Psoas muscle (tissue), 8 donors: ENCODE data around the gene TRAF3IP1. TPM values are rescaled to one million over a fixed set of nuclear protein-coding genes. Genes with fewer than 3 reads are reported as not detected.

Experiments
- ATAC-seq, 4 donors: fragments of 200-7000 bp; cut with Tn5 transposase; one replicate each; pipeline ENCODE4 v1.9.1; 2020; ENCODE audit warnings: moderate library complexity in 3 of 4, mild to moderate bottlenecking in 2 of 4
- DNase-seq, 2 donors: peaks; one replicate each; pipeline ENCODE4 v3.0.0-alpha.2; 2020
- H3K27ac ChIP-seq: fragments of 200-600 bp; one replicate; pipeline ENCODE4 v1.8.0; 2022
- H3K27me3 ChIP-seq, 3 donors: fragments of 200-600 bp in 1 of 3; one replicate each; pipeline versions ENCODE4 v1.6.1 to v1.8.0; 2013 to 2022; ENCODE audit warnings: low read length in 2 of 3, mild to moderate bottlenecking in 2 of 3, moderate library complexity in 1 of 3; ENCODE audit not compliant: insufficient read depth in 3 of 3
- H3K36me3 ChIP-seq, 2 donors: fragments of 200-600 bp in 1 of 2; one replicate each; pipeline versions ENCODE4 v1.6.1 to v1.8.0; 2013 to 2022; ENCODE audit warnings: low read depth in 1 of 2, mild to moderate bottlenecking in 1 of 2, moderate library complexity in 1 of 2; ENCODE audit not compliant: insufficient read depth in 1 of 2
- H3K4me1 ChIP-seq: fragments of 200-600 bp; one replicate; pipeline ENCODE4 v1.8.0; 2022
- H3K4me3 ChIP-seq: fragments of 200-600 bp; one replicate; pipeline ENCODE4 v1.8.0; 2022; ENCODE audit warnings: mild to moderate bottlenecking
- H3K9me3 ChIP-seq: fragments of 200-600 bp; one replicate; pipeline ENCODE4 v1.8.0; 2022
- CTCF ChIP-seq: fragments of 200-600 bp; IDR thresholded peaks from one replicate; pipeline ENCODE4 v1.8.0; 2022; ENCODE audit warnings: antibody characterized with exemption
- WGBS, 3 donors: extraction: QIAGEN DNeasy Blood & Tissue Kit; methylation state at CpG; one replicate each; pipeline versions ENCODE4 v1.1.6 to v1.1.7; 2013; 5-methylcytosine and 5-hydroxymethylcytosine counted together
- intact Hi-C, 2 donors: fragments of 100-400 bp; cut with DNase I; formaldehyde crosslinking; loops; one replicate each; pipeline versions ENCODE4 v1.11.0 to v1.14.2; 2022
- polyA plus RNA-seq, 3 donors: library from polyadenylated mRNA; stranded (reverse); fragments of 200-250 nt; gene quantifications; one replicate each; pipeline ENCODE4 v1.2.3, GENCODE V29; 2013
- total RNA-seq, 4 donors: library from RNA; stranded (reverse); fragmentation: NEBNext Ultra II Directional in 2 of 4; extraction: Animal tissue kit (Norgen Biotek cat#: 25700) in 2 of 4; gene quantifications; one replicate each; pipeline versions ENCODE4 v1.2.1 to v1.2.4, GENCODE V29; 2021 to 2023
- donor health status: healthy with polysubstance abuse.
- donor health status: DM: no; HTN: no; CAD: no; lungs with moderate emphysema.
- donor health status: Bipolar disorder and iron deficiency.
- donor health status: healthy.
- donor health status: DM: yes; HTN: yes; CAD: no.
- donor health status: DM: no; HTN: no; CAD: no.
- donor health status: DM: no; HTN: no; CAD: no.
- donor health status: DM: yes; HTN: yes; CAD: no.

The TRAF3IP1 gene
- total and polyA plus RNA-seq, 7 donors = 2.9 to 30.9 (median 16.3) TPM

DNA sequence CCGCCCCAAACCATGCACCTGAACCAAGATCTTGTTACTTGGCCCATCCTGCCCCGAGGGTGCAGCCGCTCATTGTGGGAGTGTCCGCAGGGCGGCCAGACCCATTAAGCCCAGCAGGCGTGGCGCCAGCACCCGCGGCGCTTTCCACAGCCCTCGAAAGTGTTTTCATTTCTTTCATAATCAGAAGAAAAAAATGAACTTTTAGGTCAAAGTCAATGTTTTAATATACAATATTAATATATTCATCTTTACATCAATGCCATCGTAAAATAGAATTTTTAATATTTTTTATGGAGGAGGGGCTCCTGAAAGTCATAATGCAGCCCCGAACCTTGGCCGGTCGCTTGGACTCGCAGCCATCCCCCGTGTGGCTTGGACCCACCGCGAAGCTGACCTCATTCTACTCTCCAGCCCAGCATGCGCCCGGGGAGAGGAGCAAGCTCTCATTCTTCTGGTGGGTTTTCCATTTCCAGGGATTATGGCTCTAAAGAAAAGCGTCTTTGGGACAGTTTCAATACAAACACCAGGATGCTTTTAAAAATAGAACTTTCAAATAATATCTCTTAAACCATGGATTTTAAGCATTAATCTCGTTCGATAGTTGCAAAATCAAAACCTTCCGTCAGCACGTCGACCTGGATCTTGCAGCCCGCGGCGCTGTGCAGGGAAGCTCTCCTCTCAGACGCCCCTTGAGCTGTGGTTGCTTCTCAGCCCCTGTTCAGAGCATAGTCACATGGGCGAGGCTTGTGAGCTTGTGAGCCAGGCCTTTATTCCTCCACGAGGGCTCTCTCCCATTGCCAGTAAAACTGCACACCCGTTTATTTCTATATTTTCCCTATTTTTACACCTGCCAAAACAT is 89.3 kb downstream of the TRAF3IP1 start:
- ATAC-seq = no peak

DNA sequence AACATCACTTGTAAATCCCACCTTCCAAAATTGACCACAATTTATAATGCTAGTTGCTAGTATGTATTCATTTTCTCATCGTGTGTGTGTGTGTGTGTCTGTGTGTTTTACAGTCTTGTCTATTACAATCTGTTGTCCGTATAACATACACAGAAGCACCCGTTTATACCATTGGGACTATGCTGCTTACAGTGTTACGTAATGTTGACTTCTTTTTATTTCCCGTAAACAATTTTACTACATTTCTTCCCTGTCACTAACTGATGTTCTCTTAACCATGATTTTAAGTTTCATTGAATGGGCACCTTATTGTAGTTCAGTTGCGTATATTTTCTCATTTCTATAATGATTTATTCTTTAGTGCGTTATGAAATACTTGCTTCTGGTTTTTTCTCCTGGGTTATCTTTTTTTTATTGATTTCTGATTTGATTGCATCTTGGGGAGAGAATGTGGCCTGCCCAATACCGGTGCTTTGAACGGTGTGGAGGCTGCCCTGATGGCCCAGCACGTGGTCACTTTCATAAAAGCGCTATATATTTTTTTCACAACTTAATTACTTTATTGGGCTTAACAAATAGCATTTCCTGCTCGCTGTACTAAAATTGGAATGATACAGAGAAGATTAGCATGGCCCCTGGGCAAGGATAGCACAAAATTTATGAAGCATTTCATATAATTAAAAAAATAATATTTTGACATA is 91.9 kb downstream of the TRAF3IP1 start:
- no peaks in the 10 kb centered on the region for H3K4me1 ChIP-seq
- ATAC-seq (no peak), DNase-seq (no peak)
- peaks cover 0 to 2% (median 0%) of the 10 kb centered on the region in 3 donors for H3K27me3 ChIP-seq
- intact Hi-C loops = no loop called here
- H3K4me3 ChIP-seq = no peak overlapping the region
- no peaks in the 10 kb centered on the region for H3K9me3 ChIP-seq
- H3K36me3 ChIP-seq = no peaks in the 10 kb centered on the region
- no peak for TF ChIP-seq CTCF
- WGBS, 3 donors = 86 to 94% (median 90%) methylated on average over 12 of the region's 12 CpGs
- no peak overlapping the region for H3K27ac ChIP-seq

More for the DNA sequence above, 89.3 kb downstream of the TRAF3IP1 start:
- intact Hi-C loops = no loop called here
- Histone ChIP-seq H3K9me3 (no peaks in the 10 kb centered on the region), H3K36me3 (no peaks in the 10 kb centered on the region), H3K4me3 (no peak overlapping the region), H3K27ac (no peak overlapping the region), H3K4me1 (no peaks in the 10 kb centered on the region), H3K27me3 (no peaks in the 10 kb centered on the region)
- TF ChIP-seq CTCF = no peak
- no peak for DNase-seq
- 87 to 88% (median 88%) methylated on average over 34 of the region's 34 CpGs for WGBS, 3 donors

DNA sequence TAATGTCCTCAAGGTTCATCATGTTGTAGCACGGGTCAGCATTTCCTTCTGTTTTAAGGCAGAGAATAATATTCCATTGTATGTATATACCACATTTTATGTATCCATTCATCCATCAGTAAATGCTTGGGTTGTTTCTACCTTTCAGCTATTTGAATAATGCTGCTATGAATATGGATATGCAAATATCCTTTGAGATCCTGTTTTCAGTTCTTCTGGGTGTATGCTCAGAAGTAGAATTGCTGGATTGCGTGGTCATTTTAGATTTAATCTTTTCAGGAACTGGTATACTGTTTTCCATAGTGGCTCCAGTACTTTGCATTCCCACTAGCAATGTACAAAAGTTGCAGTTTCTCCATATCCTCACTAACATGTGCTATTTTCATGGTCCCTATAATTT is 93.0 kb downstream of the TRAF3IP1 start:
- Histone ChIP-seq H3K4me3 (no peak overlapping the region), H3K27me3 (peaks cover 0 to 2% (median 0%) of the 10 kb centered on the region in 3 donors), H3K27ac (no peak overlapping the region), H3K4me1 (peaks cover 1% of the 10 kb centered on the region), H3K9me3 (no peaks in the 10 kb centered on the region), H3K36me3 (no peaks in the 10 kb centered on the region)
- DNase-seq (no peak), ATAC-seq (no peak)
- 88 to 92% (median 90%) methylated on average over 2 of the region's 2 CpGs for WGBS, 3 donors
- intact Hi-C loops = no loop called here
- TF ChIP-seq CTCF = no peak

- intact Hi-C loops = no loop called here
- WGBS, 3 donors = 89 to 92% (median 92%) methylated on average over 12 of the region's 12 CpGs
- Histone ChIP-seq H3K9me3 (no peaks in the 10 kb centered on the region), H3K4me1 (peaks cover 9% of the 10 kb centered on the region), H3K4me3 (no peak overlapping the region), H3K27ac (no peak overlapping the region), H3K36me3 (no peaks in the 10 kb centered on the region), H3K27me3 (peaks cover 0 to 2% (median 0%) of the 10 kb centered on the region in 3 donors)
- DNase-seq (no peak), ATAC-seq (no peak)
- no peak for TF ChIP-seq CTCF
These were observed 94.9 kb downstream of the TRAF3IP1 start for GRCh38 chr2:238415036-238415764.
